HG02852 (cell line): Measurements from ENCODE around the gene ABCC4.

ENCODE experiments used
- ATAC-seq: cut with Tn5 transposase; IDR thresholded peaks from one replicate; pipeline ENCODE4 v1.9.1; 2021; ENCODE audit warnings: mild to moderate bottlenecking, moderate library complexity; ENCODE audit not compliant: unreplicated experiment

Gene ABCC4

GRCh38 chr13:95060014-95060519 lies 241.2 kb downstream of the ABCC4 start:
- ATAC-seq, result no peak

- ATAC-seq, result no peak
Measured at GRCh38 chr13:95059306-95059705, 241.9 kb downstream of the ABCC4 start.

DNA sequence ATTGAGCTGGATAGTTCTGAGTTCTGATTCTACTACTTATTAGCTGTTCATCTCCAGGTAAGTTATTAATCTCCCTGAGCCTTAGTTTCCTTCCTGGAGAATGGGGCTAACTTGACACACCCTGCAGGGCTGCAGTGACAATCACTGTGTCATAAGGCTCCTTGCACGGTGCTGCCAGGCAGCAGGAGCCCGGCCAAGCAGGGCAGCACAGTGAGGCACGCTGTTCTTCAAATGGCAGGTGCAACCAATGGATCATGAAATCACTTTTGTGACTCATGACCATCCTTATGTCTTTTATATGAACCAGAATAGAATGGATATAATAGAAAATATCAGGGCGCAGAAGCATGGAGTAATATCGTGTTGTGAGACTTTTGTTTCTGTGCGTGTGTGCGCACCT lies 242.6 kb downstream of the ABCC4 start:
- ATAC-seq, result no peak

- no peak for ATAC-seq
Measured at GRCh38 chr13:95056266-95056665, 245.0 kb downstream of the ABCC4 start.

DNA sequence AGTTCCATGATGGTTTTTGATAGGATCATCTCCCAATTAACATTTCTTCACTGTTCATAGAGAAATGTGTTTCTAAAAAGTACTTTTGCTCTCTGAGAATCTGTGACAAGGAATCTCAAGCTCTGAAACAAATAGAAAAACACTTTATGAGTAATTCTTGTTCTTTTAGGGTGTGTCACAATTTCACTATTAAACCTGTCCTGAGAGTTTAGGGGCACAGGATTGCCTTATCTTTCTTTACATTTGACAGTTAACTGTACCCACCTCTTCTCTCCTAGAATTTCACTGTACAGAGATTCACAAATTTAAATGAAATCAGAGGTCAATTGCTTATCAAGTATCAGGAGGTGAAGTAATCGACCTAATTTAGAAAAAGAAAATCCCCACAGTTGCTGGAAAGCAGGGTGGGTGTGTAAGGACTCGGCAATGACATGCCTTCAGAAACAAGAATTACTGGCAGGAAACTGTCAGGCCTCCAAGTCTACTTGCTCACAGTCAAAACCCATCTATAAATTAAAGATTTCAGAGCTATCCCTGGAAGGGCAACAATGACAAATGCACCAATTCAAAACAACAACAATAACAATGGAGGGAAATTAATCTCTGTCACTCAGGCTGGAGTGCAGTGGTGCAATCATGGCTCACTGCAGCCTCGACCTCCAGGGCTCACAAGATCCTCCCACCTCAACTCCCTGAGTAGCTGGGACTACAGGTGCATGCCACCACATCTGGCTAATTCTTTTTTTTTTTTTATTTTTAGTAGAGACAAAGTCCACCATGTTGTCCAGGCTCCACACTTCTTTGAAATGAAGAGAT lies 250.2 kb downstream of the ABCC4 start:
- ATAC-seq, result peak; percentile 69

DNA sequence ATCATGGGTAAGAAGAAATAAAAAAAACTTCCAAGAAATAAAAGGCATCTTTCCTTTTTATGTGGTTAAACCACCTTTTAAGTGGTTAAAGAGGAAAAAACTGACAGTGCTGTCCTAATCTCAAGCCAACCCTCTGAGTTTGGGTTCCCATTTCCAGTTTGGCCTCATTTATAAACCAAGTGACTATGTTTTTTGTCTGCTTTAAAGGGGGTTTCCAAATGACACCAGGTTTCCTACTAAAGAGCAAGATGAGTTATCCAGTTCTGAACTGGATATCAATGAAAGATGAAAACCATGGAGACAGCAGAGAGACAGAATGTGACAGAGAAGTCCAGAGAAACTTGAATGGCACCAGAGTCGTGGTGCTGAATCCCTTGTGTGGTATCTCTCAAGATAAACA lies 251.5 kb downstream of the ABCC4 start:
- no peak for ATAC-seq

DNA sequence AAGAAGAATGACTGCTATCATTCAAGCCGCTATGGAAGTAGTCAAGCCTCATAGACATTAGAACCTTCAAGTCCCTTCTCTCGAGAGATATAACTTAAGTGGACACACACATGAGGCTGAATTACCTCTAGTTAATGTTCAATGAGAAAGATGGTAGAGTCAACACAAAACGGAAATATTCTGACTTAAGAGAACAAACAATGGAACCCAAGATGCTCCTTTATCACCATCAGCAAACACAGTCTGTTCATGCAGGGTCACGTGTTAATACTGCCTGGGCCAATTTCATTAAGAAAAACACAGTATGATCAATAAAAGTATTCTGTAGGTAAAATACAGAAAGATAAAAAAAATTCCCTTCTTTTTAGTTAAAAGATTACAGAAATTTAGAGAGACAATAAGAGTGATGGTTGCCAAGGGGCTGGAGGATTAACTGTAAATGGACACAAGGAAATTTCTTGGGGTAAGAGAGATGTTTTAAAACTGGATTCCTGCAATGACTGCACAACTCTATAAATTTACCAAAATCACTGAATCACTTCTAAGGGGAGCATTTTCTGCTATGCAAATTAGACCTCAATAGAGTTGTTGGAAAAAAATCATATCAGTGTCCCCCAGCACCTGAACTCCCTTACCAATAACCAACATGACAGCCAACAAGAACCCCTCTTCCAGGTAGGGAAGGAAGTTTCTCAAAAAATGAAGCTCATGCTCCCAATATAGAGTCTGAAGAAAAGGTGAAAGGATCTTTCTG lies 256.6 kb downstream of the ABCC4 start:
- no peak for ATAC-seq

GRCh38 chr13:95039415-95039814 lies 261.8 kb downstream of the ABCC4 start:
- no peak for ATAC-seq

GRCh38 chr13:95038949-95039348 lies 262.3 kb downstream of the ABCC4 start:
- no peak for ATAC-seq

GRCh38 chr13:95035311-95036109 lies 265.7 kb downstream of the ABCC4 start:
- no peak for ATAC-seq

DNA sequence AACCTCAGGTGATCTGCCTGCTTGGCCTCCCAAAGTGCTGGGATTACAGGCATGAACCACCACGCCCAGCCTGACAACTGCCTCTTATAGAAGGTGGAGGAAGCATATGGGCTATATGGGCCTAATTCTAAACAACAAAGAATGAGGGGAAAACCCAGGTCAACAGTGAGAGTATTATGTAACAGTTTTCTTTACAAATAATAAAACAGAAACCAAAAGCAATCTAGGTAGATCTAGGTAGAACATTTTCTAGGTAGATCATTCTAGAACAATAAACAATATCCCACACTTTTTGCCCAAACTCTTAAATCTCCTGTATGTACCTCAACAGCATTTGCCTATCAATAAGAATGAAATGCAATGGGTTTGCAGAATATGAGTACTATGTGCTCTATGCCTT lies 267.4 kb downstream of the ABCC4 start:
- ATAC-seq, result peak; percentile 86

- no peak for ATAC-seq
Measured at GRCh38 chr13:95032121-95032520, 269.1 kb downstream of the ABCC4 start.

- no peak for ATAC-seq
Measured at GRCh38 chr13:95030821-95031343, 270.4 kb downstream of the ABCC4 start.

DNA sequence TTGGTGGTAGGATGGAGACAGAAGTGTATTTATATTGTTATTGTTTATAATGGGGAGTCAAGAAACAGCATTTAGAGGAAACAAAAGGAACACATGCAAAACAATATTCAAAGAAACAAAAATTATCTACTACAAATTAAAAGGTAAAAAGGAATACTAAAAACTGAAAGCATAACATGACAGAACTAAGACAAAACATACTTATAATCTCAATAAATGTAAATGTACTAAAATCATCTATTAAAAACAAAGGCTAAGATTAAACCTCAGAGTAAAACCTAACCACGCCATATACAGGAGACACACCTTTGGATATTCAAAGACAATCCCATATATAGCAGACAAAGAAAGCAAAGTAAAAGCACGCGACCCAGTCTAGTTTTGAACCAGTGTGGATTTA lies 273.6 kb downstream of the ABCC4 start:
- no peak for ATAC-seq

DNA sequence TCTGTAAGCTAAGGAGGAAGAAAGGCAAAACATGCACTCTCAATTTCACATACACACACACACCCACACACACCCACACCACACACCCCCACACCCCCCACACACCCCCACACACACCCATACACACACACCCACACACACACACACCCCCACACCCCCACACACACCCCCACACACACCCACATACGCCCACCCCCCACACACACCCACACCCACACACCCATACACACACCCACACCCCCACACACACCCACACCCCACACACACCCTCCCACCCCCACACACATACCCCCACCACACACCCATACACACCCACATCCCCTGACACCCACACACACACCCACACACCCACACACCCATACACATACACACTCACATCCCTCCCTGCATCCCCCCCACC lies 276.1 kb downstream of the ABCC4 start:
- no peak for ATAC-seq

DNA sequence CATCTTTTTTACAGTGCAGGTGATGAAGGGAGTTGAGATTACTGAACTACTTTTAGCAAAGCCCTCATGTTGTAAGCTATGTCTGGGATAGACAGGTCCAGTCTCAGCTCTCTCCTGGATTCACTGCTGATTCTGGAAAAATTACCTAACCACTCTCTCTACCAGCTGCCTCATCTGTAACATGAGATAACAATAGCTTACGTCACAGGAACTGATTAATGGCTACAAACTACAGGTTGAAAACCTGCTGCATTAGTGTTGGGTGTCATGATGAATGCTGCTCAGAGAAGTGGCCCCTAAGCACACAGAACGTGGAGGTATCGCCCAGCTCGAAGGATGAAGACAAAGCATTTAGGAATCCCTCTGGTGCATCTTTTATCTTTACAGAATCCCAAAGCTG lies 277.8 kb downstream of the ABCC4 start:
- no peak for ATAC-seq

DNA sequence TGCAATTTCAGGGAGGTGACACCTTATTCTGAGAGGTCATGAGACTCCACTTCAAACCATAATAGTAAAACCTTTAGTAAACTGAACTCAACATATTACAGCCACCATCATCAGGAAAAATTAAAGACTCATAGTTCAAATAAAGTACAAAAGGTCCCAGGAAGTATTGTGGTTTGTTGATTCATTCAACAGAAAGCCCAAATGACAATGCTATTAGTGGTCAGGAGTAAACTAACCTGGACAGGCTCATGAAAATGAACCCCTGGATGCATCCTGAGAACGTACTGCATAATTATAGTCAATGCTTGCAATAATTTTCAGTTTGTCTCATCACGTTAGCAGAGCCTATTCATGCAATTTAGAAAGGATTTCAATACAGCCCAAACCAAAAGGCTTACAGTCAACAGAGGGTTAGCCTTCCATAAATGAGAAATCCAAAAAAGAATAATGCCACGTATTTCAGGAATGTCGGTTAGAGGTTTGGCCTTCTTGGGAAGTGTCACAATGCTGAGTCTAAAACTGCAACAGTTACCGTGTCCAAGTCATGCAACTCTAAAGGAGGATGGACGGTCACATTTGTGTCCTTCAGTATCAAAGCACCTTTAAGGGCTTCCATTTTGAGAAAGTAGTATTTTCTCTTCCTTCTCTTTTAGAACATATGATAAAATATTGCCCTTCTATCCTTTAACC lies 280.8 kb downstream of the ABCC4 start:
- no peak for ATAC-seq

DNA sequence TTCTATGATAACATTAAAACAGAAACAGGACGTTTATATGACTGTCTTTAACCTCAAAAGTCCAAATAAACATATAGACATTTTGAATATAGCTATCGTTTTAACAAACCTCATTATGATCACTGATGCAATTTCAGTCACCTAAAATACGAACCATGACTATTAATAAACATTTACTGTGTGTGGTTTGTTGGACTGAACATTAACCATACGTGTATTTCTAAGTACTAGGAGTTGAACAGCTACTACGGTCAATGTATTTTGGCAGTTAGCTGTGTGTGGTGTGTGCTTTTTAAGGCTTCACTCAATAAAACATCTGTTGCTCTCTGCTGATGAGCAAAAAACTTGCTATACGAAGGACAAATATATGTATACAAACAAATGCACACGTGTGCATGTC lies 281.4 kb downstream of the ABCC4 start:
- no peak for ATAC-seq

GRCh38 chr13:95007322-95007721 lies 293.9 kb downstream of the ABCC4 start:
- no peak for ATAC-seq

DNA sequence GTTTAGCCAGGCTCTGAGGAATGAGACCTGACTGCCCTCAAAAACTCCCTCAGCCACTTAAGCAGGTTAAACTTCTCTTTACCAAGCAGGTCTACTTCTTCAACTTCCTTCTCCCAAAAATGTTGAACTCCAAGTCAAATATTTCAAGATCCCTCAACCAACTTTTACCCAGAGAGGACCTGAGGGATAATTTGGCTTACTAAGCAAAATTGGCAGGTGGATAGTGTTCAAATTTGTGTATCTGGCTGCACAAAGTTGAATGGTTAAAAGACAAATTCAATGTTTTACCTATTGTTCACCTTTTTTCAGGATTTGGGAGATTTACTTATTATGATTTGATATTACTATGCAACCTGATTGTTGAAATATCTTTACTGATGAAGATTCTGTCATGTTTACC lies 296.0 kb downstream of the ABCC4 start:
- ATAC-seq, result no peak
